Neuronal stem cell (in vitro differentiated cells): Measurements from ENCODE around the gene NCAN.
A peak's percentile ranks its signal among the peaks of the same experiment; 100 is the strongest.
"Not testable (repeated sequence)": the region's sequence is repeated elsewhere in the genome, so short reads cannot be mapped to it uniquely, and the experiment has no call there.

Experiments used
- DNase-seq: peaks from one replicate; pipeline ENCODE4 v3.0.0-alpha.2; 2013; ENCODE audit warnings: low spot score
- H2AFZ ChIP-seq: one replicate; pipeline ENCODE4 v1.6.1; 2013; ENCODE audit warnings: mild to moderate bottlenecking, low read length, inconsistent platforms
- H2AK5ac ChIP-seq: 2 replicates; pipeline ENCODE4 v1.6.1; 2013; ENCODE audit warnings: low read depth, mild to moderate bottlenecking, inconsistent platforms, low read length, moderate library complexity, mixed read lengths
- H2BK120ac ChIP-seq: 2 replicates; pipeline ENCODE4 v1.6.1; 2013; ENCODE audit warnings: low read depth, mild to moderate bottlenecking, inconsistent platforms, low read length, moderate library complexity, mixed read lengths
- H2BK12ac ChIP-seq: one replicate; pipeline ENCODE4 v1.6.1; 2013; ENCODE audit warnings: low read length, inconsistent platforms
- H2BK15ac ChIP-seq: 2 replicates; pipeline ENCODE4 v1.6.1; 2013; ENCODE audit warnings: mild to moderate bottlenecking, low read length, inconsistent platforms, mixed read lengths
- H2BK5ac ChIP-seq: one replicate; pipeline ENCODE4 v1.6.1; 2013; ENCODE audit warnings: inconsistent platforms, mild to moderate bottlenecking, low read length, moderate library complexity
- H3K14ac ChIP-seq: one replicate; pipeline ENCODE4 v1.6.1; 2013; ENCODE audit warnings: low read length, inconsistent platforms
- H3K18ac ChIP-seq: 2 replicates; pipeline ENCODE4 v1.6.1; 2013; ENCODE audit warnings: low read length, inconsistent platforms
- H3K23ac ChIP-seq: 2 replicates; pipeline ENCODE4 v1.6.1; 2013; ENCODE audit warnings: low read depth, mild to moderate bottlenecking, mixed read lengths, low read length, inconsistent platforms; ENCODE audit not compliant: poor library complexity
- H3K27ac ChIP-seq: replicated peaks from 3 replicates; pipeline ENCODE4 v1.5.1; 2013; ENCODE audit warnings: low read length, inconsistent platforms
- H3K27me3 ChIP-seq, 3 experiments: 2 replicates each; pipeline ENCODE4 v1.6.1; 2013; ENCODE audit warnings: low read length in 3 of 3, mild to moderate bottlenecking in 2 of 3, inconsistent platforms in 1 of 3, low read depth in 1 of 3, mixed read lengths in 1 of 3, moderate library complexity in 1 of 3; ENCODE audit not compliant: control insufficient read depth in 3 of 3, insufficient read depth in 3 of 3
- H3K36me3 ChIP-seq, 2 donors: replicated peaks in 1 of 2; 2 replicates each; pipeline ENCODE4 v1.6.1; 2013; ENCODE audit warnings: low read length in 2 of 2; ENCODE audit not compliant: control insufficient read depth in 2 of 2, insufficient read depth in 2 of 2
- H3K4ac ChIP-seq: 2 replicates; pipeline ENCODE4 v1.6.1; 2013; ENCODE audit warnings: inconsistent platforms, mild to moderate bottlenecking, low read length, moderate library complexity
- H3K4me1 ChIP-seq, 2 donors: 1 replicate in 1 of 2; 2 replicates in 1 of 2; pipeline ENCODE4 v1.6.1; 2013; ENCODE audit warnings: low read length in 2 of 2, low read depth in 1 of 2; ENCODE audit not compliant: control insufficient read depth in 2 of 2, insufficient read depth in 1 of 2
- H3K4me2 ChIP-seq: one replicate; pipeline ENCODE4 v1.6.1; 2013; ENCODE audit warnings: mild to moderate bottlenecking, low read length, inconsistent platforms; ENCODE audit not compliant: insufficient read depth, poor library complexity, severe bottlenecking
- H3K4me3 ChIP-seq, 2 donors: 2 replicates each; pipeline ENCODE4 v1.5.1; 2013; ENCODE audit warnings: low read length in 2 of 2, mild to moderate bottlenecking in 2 of 2, inconsistent platforms in 1 of 2, moderate library complexity in 1 of 2
- H3K79me1 ChIP-seq: one replicate; pipeline ENCODE4 v1.6.1; 2013; ENCODE audit warnings: low read depth, mild to moderate bottlenecking, inconsistent platforms, low read length, moderate library complexity
- H3K9ac ChIP-seq: one replicate; pipeline ENCODE4 v1.6.1; 2013; ENCODE audit warnings: mild to moderate bottlenecking, low read depth, low read length, inconsistent platforms; ENCODE audit not compliant: poor library complexity
- H3K9me3 ChIP-seq, 2 donors: replicated peaks in 1 of 2; 2 replicates each; pipeline versions ENCODE3 to v1.6.1; 2013; ENCODE audit warnings: low read length in 2 of 2, mild to moderate bottlenecking in 2 of 2, inconsistent platforms in 1 of 2, low read depth in 1 of 2, mixed read lengths in 1 of 2, moderate library complexity in 1 of 2; ENCODE audit not compliant: control insufficient read depth in 2 of 2, insufficient read depth in 1 of 2
- H4K8ac ChIP-seq: one replicate; pipeline ENCODE4 v1.6.1; 2013; ENCODE audit warnings: low read depth, mild to moderate bottlenecking, inconsistent platforms, low read length, moderate library complexity
- H4K91ac ChIP-seq: one replicate; pipeline ENCODE4 v1.6.1; 2013; ENCODE audit warnings: low read length, low read depth, mild to moderate bottlenecking, inconsistent platforms; ENCODE audit not compliant: poor library complexity
- WGBS, 2 donors: extraction: QIAGEN DNeasy Blood & Tissue Kit; methylation state at CpG; one replicate each; pipeline ENCODE4 v1.1.7; 2013; ENCODE audit warnings: missing lambda C conversion rate in 2 of 2, mixed read lengths in 1 of 2; ENCODE audit not compliant: insufficient read length in 2 of 2, insufficient replicate concordance in 1 of 2; ENCODE audit errors: extremely low coverage in 2 of 2; 5-methylcytosine and 5-hydroxymethylcytosine counted together

NCAN gene

DNA sequence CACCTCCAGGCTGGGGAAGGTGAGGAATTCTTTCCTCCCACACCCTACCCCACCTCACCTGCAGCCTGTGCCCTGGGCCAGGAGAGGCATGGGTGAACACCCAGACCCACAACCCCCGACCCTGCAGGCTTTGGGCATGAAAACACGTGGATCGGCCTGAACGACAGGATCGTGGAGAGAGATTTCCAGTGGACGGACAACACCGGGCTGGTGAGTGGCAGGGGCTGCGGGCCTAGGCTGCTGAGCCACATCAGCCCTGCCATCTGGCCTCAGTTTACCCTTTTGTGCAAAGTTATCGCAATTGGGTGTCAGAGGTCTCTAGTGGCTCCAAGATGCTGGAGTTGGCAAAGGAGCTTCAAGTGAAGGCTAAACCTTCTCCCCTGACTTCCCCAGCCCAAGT is 28.7 kb downstream of the NCAN start:
- Histone ChIP-seq H2BK15ac (no peak overlapping the region), H3K9ac (no peak overlapping the region), H3K23ac (peak overlapping the region; percentile 22), H3K9me3 (peaks cover 0 to 9% of the 10 kb centered on the region in 2 donors), H2BK120ac (no peak overlapping the region), H3K27me3 (no peaks in the 10 kb centered on the region), H2AK5ac (no peak overlapping the region), H4K91ac (no peak overlapping the region), H2BK5ac (no peak overlapping the region), H3K36me3 (peaks cover 0 to 29% of the 10 kb centered on the region in 2 donors), H3K4me2 (no peak overlapping the region), H3K14ac (peak overlapping the region; percentile 84), H3K18ac (peak overlapping the region; percentile 44), H2BK12ac (peak overlapping the region; percentile 63), H3K79me1 (no peaks in the 10 kb centered on the region), H3K27ac (no peak overlapping the region), H4K8ac (no peak overlapping the region), H3K4me1 (no peaks in the 10 kb centered on the region), H3K4me3 (no peak overlapping the region), H3K4ac (no peak overlapping the region), H2AFZ (no peak overlapping the region)
- WGBS, 2 donors, result no CpG with 5 or more reads among the region's 9 CpGs
- DNase-seq, result no peak

DNA sequence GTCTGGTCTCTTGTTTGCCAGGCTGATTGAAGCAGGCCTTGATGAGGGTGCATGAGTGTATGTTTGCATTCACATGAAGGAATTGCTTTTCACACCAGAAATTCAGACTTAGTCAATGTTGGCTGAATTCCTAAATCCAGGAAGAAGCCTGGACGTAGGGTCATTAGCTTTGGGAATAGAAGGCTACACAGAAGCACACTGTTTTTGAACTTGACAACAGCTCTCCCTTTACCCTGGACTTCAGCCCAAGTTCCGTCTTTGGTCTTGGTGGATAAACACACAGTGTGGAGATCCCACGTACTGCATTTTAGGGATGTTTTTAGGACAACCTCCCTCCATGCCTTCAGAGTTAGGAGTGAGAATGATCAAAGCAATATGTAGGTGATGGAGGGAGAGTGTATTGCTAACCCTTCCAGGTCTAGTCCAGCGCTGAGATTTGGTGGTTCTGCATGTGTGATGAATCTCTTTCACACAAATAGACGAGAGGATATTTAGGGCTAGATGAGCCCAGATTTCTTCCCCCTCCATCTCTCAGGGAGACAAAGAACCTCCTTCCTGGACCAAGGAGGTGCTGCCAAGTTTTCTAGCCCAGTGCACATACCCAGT is 38.5 kb downstream of the NCAN start:
- no peaks in the 10 kb centered on the region for H3K4me1 ChIP-seq
- H2BK12ac ChIP-seq, result no peak overlapping the region
- H2BK15ac ChIP-seq, result no peak overlapping the region
- H3K4me3 ChIP-seq, result no peak overlapping the region
- H3K27ac ChIP-seq, result no peak overlapping the region
- no peak overlapping the region for H2BK5ac ChIP-seq
- H3K27me3 ChIP-seq, result no peaks in the 10 kb centered on the region
- no peak overlapping the region for H4K91ac ChIP-seq
- H3K9me3 ChIP-seq, result no peaks in the 10 kb centered on the region
- no peak overlapping the region for H2AFZ ChIP-seq
- H3K4me2 ChIP-seq, result no peak overlapping the region
- no peak for DNase-seq
- H3K14ac ChIP-seq, result no peak overlapping the region
- H4K8ac ChIP-seq, result no peak overlapping the region
- H2BK120ac ChIP-seq, result no peak overlapping the region
- no peak overlapping the region for H3K9ac ChIP-seq
- H3K79me1 ChIP-seq, result no peaks in the 10 kb centered on the region
- no CpG with 5 or more reads among the region's 5 CpGs for WGBS, 2 donors
- H3K4ac ChIP-seq, result no peak overlapping the region
- no peak overlapping the region for H3K23ac ChIP-seq
- no peak overlapping the region for H3K18ac ChIP-seq
- no peak overlapping the region for H2AK5ac ChIP-seq
- H3K36me3 ChIP-seq, result peaks cover 0 to 35% of the 10 kb centered on the region in 2 donors

DNA sequence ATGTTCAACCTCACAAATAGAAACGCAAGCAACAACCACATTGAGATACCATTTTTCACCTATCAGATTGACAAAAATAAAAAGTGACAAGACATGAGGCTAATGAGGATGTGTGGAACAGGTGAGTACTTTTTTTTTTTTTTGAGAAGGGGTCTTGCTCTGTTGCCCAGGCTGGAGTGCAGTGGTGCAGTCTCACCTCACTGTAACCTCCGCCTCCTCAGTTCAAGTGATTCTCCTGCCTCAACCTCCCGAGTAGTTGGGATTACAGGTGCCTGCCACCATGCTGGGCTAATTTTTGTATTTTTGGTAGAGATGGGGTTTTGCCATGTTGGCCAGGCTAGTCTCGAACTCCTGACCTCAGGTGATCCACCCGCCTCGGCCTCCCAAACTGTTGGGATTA is 41.7 kb downstream of the NCAN start:
- not testable (repeated sequence) for H4K8ac ChIP-seq, H2AFZ ChIP-seq, H2BK5ac ChIP-seq, H3K23ac ChIP-seq, H3K4me2 ChIP-seq, H3K27ac ChIP-seq, H3K4me3 ChIP-seq, H3K9me3 ChIP-seq, H3K14ac ChIP-seq, H3K18ac ChIP-seq, H3K27me3 ChIP-seq, H2AK5ac ChIP-seq, H2BK120ac ChIP-seq, H3K9ac ChIP-seq, H2BK15ac ChIP-seq, H3K79me1 ChIP-seq, H3K4ac ChIP-seq, DNase-seq, H4K91ac ChIP-seq, H2BK12ac ChIP-seq
- Histone ChIP-seq H3K4me1 (peaks cover 6 to 12% of the 10 kb centered on the region in 2 donors), H3K36me3 (peaks cover 7 to 25% of the 10 kb centered on the region in 2 donors)
- WGBS, 2 donors, result no CpG with 5 or more reads among the region's 6 CpGs

DNA sequence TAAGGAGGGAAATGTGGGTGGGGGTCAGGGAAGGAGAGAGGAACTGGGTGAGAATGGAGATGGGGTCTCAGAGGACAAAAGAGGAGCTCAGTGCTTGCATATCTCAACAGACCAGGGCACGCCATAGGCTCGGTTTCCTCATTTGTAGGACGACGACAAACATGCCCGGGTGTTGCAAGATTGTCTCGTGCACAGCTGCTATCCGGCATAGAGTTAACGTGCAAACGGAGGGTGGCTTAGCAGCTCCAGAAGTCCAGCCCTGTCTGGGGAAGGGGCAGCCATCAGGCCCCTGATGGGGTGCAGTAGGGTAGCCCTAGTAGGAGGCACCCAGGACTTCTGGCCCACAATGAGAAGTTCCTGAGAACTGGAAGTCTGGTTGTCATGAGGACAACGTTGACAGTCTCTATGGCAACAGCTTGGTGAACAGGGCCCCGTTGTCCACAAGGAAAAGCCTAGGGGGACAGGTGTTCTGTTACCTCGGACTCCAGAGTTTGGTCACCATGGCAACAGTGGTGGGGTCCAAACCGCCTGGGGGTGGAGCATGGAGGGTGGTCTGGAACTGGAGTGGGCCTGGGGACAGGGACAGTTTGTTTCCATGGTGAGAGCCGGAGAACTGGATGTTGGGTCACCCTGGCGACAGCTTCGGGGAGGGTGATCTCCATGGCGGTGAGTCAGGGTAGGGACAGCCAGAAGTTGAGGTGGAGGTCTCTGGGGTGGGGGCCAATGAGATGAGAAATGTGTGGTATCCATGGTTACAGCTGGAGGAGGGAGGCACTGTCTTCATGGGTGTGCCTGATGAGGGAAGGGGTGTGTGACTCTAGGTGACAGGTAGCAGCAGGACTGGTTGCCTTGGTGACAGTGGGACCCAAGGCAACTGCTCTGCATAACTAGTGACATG is 44.6 kb downstream of the NCAN start:
- no peak overlapping the region for H3K4ac ChIP-seq
- no peak overlapping the region for H2BK15ac ChIP-seq
- no CpG with 5 or more reads among the region's 17 CpGs for WGBS, 2 donors
- no peak overlapping the region for H3K4me2 ChIP-seq
- DNase-seq, result no peak
- peak overlapping the region in 1 of 2 donors; percentile 43 for H3K4me3 ChIP-seq
- no peak overlapping the region for H2BK12ac ChIP-seq
- H3K23ac ChIP-seq, result no peak overlapping the region
- peaks cover 12 to 13% of the 10 kb centered on the region in 2 donors for H3K4me1 ChIP-seq
- no peak overlapping the region for H4K8ac ChIP-seq
- H3K14ac ChIP-seq, result no peak overlapping the region
- H2AFZ ChIP-seq, result no peak overlapping the region
- H3K36me3 ChIP-seq, result peaks cover under 1 to 13% of the 10 kb centered on the region in 2 donors
- H3K9me3 ChIP-seq, result peaks cover 5 to 10% of the 10 kb centered on the region in 2 donors
- no peak overlapping the region for H2BK5ac ChIP-seq
- H3K27me3 ChIP-seq, result no peaks in the 10 kb centered on the region
- H2AK5ac ChIP-seq, result no peak overlapping the region
- no peak overlapping the region for H4K91ac ChIP-seq
- H3K9ac ChIP-seq, result no peak overlapping the region
- no peak overlapping the region for H3K27ac ChIP-seq
- H2BK120ac ChIP-seq, result no peak overlapping the region
- H3K18ac ChIP-seq, result no peak overlapping the region
- H3K79me1 ChIP-seq, result no peaks in the 10 kb centered on the region
